Activated CD4-positive, alpha-beta T cell treated with anti-CD3 and anti-CD28 coated beads, Interleukin-2, amount 10 ng/mL, durations not matched to agents 7 days and 5 days (primary cell): ENCODE results near the gene CFAP210. TPM values are rescaled to one million over a fixed set of nuclear protein-coding genes. Genes with fewer than 3 reads are reported as not detected.
"Not testable (repeated sequence)": the region's sequence is repeated elsewhere in the genome, so short reads cannot be mapped to it uniquely, and the experiment has no call there.

ENCODE experiments used
- CTCF ChIA-PET: fragments of 350-600 bp; sonication (Branson Sonifier 250); formaldehyde crosslinking; loops from one replicate; lab custom pipeline; 2021; ENCODE audit warnings: antibody characterized with exemption; lab: Charles Lee
- POLR2A ChIA-PET: fragments of 350-600 bp; sonication (Branson Sonifier 250); formaldehyde crosslinking; loops from one replicate; lab custom pipeline; 2021; ENCODE audit warnings: antibody characterized with exemption; lab: Charles Lee
- DNase-seq: peaks from one replicate; pipeline ENCODE4 v3.0.0-alpha.2; 2020
- H3K27ac Mint-ChIP-seq: one replicate; pipeline ENCODE4 v1.8.0; 2021; ENCODE audit warnings: mild to moderate bottlenecking, moderate library complexity, mixed read lengths
- H3K27me3 Mint-ChIP-seq: one replicate; pipeline ENCODE4 v1.8.0; 2021; ENCODE audit warnings: mixed read lengths
- H3K36me3 Mint-ChIP-seq: one replicate; pipeline ENCODE4 v1.8.0; 2021; ENCODE audit warnings: low read depth, mixed read lengths
- H3K4me1 Mint-ChIP-seq: one replicate; pipeline ENCODE4 v1.8.0; 2021; ENCODE audit warnings: mixed read lengths
- H3K4me3 Mint-ChIP-seq: one replicate; pipeline ENCODE4 v1.8.0; 2021; ENCODE audit warnings: mild to moderate bottlenecking, moderate library complexity, mixed read lengths
- H3K9me3 Mint-ChIP-seq: one replicate; pipeline ENCODE4 v1.8.0; 2021; ENCODE audit warnings: mixed read lengths
- total RNA-seq, 2 experiments: library from RNA; stranded (reverse); gene quantifications; one replicate each; pipeline ENCODE4 v1.2.3, GENCODE V29; 2021

The CFAP210 gene
- total RNA-seq, 2 experiments from 2014 or later, result not detected

- H3K9me3 Mint-ChIP-seq, result no peaks in the 10 kb centered on the region
- no peak for DNase-seq
- peaks cover 1% of the 10 kb centered on the region for H3K4me1 Mint-ChIP-seq
- H3K27me3 Mint-ChIP-seq, result no peaks in the 10 kb centered on the region
- ChIA-PET CTCF (no interaction called here), POLR2A (no interaction called here)
- no peak overlapping the region for H3K4me3 Mint-ChIP-seq
- H3K36me3 Mint-ChIP-seq, result peaks cover 3% of the 10 kb centered on the region
- no peak overlapping the region for H3K27ac Mint-ChIP-seq
Measured at GRCh38 chr2:169705927-169706326, 11.7 kb upstream of the CFAP210 start.

GRCh38 chr2:169704160-169704708, 10.0 kb upstream of the CFAP210 start:
- Mint-ChIP-seq H3K36me3 (peaks cover 12% of the 10 kb centered on the region), H3K27me3 (no peaks in the 10 kb centered on the region), H3K9me3 (no peaks in the 10 kb centered on the region), H3K27ac (no peak overlapping the region), H3K4me3 (no peak overlapping the region), H3K4me1 (peaks cover 2% of the 10 kb centered on the region)
- no peak for DNase-seq
- CTCF ChIA-PET, result interaction anchor here (0.7 kb wide), 1 partner anchor 271 kb away, joined by 3 read pairs; no protein-coding TSS in a partner anchor
- POLR2A ChIA-PET, result no interaction called here

GRCh38 chr2:169702996-169703395, 8.8 kb upstream of the CFAP210 start:
- Mint-ChIP-seq H3K9me3 (no peaks in the 10 kb centered on the region), H3K4me1 (peaks cover 4% of the 10 kb centered on the region), H3K27me3 (no peaks in the 10 kb centered on the region), H3K4me3 (no peak overlapping the region), H3K36me3 (peaks cover 16% of the 10 kb centered on the region), H3K27ac (no peak overlapping the region)
- POLR2A ChIA-PET, result no interaction called here
- CTCF ChIA-PET, result interaction anchor here (0.9 to 3.1 kb wide), 3 partner anchors 8 to 98 kb away, joined by 3 to 9 read pairs (median 3); no protein-coding TSS in a partner anchor
- no peak for DNase-seq

GRCh38 chr2:169699173-169699572, 5.0 kb upstream of the CFAP210 start:
- H3K27ac Mint-ChIP-seq, POLR2A ChIA-PET, H3K4me3 Mint-ChIP-seq, H3K9me3 Mint-ChIP-seq, DNase-seq, H3K27me3 Mint-ChIP-seq: not testable (repeated sequence)
- CTCF ChIA-PET, result interaction anchor here (1.8 kb wide), 1 partner anchor 16 kb away, joined by 4 read pairs; no protein-coding TSS in a partner anchor
- Mint-ChIP-seq H3K36me3 (peaks cover 17% of the 10 kb centered on the region), H3K4me1 (peaks cover 24% of the 10 kb centered on the region)

GRCh38 chr2:169696381-169696780, 2.2 kb upstream of the CFAP210 start:
- no peak for DNase-seq
- Mint-ChIP-seq H3K4me1 (peaks cover 34% of the 10 kb centered on the region), H3K27ac (no peak overlapping the region), H3K4me3 (no peak overlapping the region), H3K27me3 (peaks cover 16% of the 10 kb centered on the region), H3K9me3 (peaks cover 1% of the 10 kb centered on the region), H3K36me3 (peaks cover 17% of the 10 kb centered on the region)
- CTCF ChIA-PET, result no interaction called here
- POLR2A ChIA-PET, result no interaction called here

- ChIA-PET CTCF (interaction anchor here (1.7 kb wide), 1 partner anchor 12 kb away, joined by 4 read pairs; no protein-coding TSS in a partner anchor), POLR2A (no interaction called here)
- no peak for DNase-seq
- H3K4me1 Mint-ChIP-seq, result peaks cover 34% of the 10 kb centered on the region
- peaks cover 14% of the 10 kb centered on the region for H3K36me3 Mint-ChIP-seq
- peaks cover 6% of the 10 kb centered on the region for H3K9me3 Mint-ChIP-seq
- peaks cover 22% of the 10 kb centered on the region for H3K27me3 Mint-ChIP-seq
- peak overlapping the region; percentile 92 for H3K27ac Mint-ChIP-seq
- H3K4me3 Mint-ChIP-seq, result peak overlapping the region; percentile 76
Measured at GRCh38 chr2:169694894-169695260, 672 bp upstream of the CFAP210 start.

- Mint-ChIP-seq H3K4me1 (peaks cover 32% of the 10 kb centered on the region), H3K36me3 (peaks cover 11% of the 10 kb centered on the region), H3K9me3 (peaks cover 15% of the 10 kb centered on the region), H3K27ac (peak overlapping the region; percentile 92), H3K4me3 (peak overlapping the region; percentile 76), H3K27me3 (peaks cover 27% of the 10 kb centered on the region)
- peak; percentile 20 for DNase-seq
- CTCF ChIA-PET, result interaction anchor here (0.6 to 1.5 kb wide), 4 partner anchors 9 to 213 kb away, joined by 3 to 5 read pairs (median 3); no protein-coding TSS in a partner anchor
- POLR2A ChIA-PET, result no interaction called here
Measured at GRCh38 chr2:169693360-169693759, 845 bp downstream of the CFAP210 start.

GRCh38 chr2:169692718-169693117, 1.5 kb downstream of the CFAP210 start:
- Mint-ChIP-seq H3K4me3 (no peak overlapping the region), H3K27me3 (peaks cover 28% of the 10 kb centered on the region), H3K27ac (no peak overlapping the region), H3K9me3 (peaks cover 17% of the 10 kb centered on the region), H3K4me1 (peaks cover 28% of the 10 kb centered on the region), H3K36me3 (peaks cover 13% of the 10 kb centered on the region)
- ChIA-PET CTCF (interaction anchor here (0.6 to 1.5 kb wide), 3 partner anchors 10 to 214 kb away, joined by 3 to 5 read pairs (median 3); no protein-coding TSS in a partner anchor), POLR2A (no interaction called here)
- no peak for DNase-seq

GRCh38 chr2:169690958-169691357, 3.2 kb downstream of the CFAP210 start:
- peaks cover 22% of the 10 kb centered on the region for H3K4me1 Mint-ChIP-seq
- H3K4me3 Mint-ChIP-seq, result no peak overlapping the region
- ChIA-PET CTCF (no interaction called here), POLR2A (interaction anchor here (0.6 kb wide), 1 partner anchor 1442 kb away, joined by 3 read pairs; no protein-coding TSS in a partner anchor)
- H3K9me3 Mint-ChIP-seq, result peaks cover 19% of the 10 kb centered on the region
- H3K27me3 Mint-ChIP-seq, result peaks cover 28% of the 10 kb centered on the region
- no peak for DNase-seq
- no peak overlapping the region for H3K27ac Mint-ChIP-seq
- peaks cover 10% of the 10 kb centered on the region for H3K36me3 Mint-ChIP-seq

GRCh38 chr2:169687943-169688342, 6.3 kb downstream of the CFAP210 start:
- CTCF ChIA-PET, result interaction anchor here (0.7 to 1.1 kb wide), 2 partner anchors 18 to 662 kb away, joined by 3 read pairs; no protein-coding TSS in a partner anchor

GRCh38 chr2:169686825-169687224, 7.4 kb downstream of the CFAP210 start:
- H3K27ac Mint-ChIP-seq, H3K36me3 Mint-ChIP-seq, H3K4me3 Mint-ChIP-seq, POLR2A ChIA-PET, DNase-seq: not testable (repeated sequence)
- peaks cover 16% of the 10 kb centered on the region for H3K4me1 Mint-ChIP-seq
- H3K9me3 Mint-ChIP-seq, result peaks cover 19% of the 10 kb centered on the region
- H3K27me3 Mint-ChIP-seq, result peaks cover 16% of the 10 kb centered on the region
- CTCF ChIA-PET, result interaction anchor here (0.6 kb wide), 1 partner anchor 58 kb away, joined by 6 read pairs; no protein-coding TSS in a partner anchor

More at GRCh38 chr2:169687943-169688342, 6.3 kb downstream of the CFAP210 start:
- DNase-seq, H3K27ac Mint-ChIP-seq, H3K4me3 Mint-ChIP-seq, H3K36me3 Mint-ChIP-seq, POLR2A ChIA-PET: not testable (repeated sequence)
- Mint-ChIP-seq H3K27me3 (peaks cover 25% of the 10 kb centered on the region), H3K9me3 (peaks cover 19% of the 10 kb centered on the region), H3K4me1 (peaks cover 11% of the 10 kb centered on the region)

GRCh38 chr2:169684712-169685111, 9.5 kb downstream of the CFAP210 start:
- peaks cover 16% of the 10 kb centered on the region for H3K4me1 Mint-ChIP-seq
- peaks cover 15% of the 10 kb centered on the region for H3K9me3 Mint-ChIP-seq
- H3K27ac Mint-ChIP-seq, H3K27me3 Mint-ChIP-seq, H3K4me3 Mint-ChIP-seq, H3K36me3 Mint-ChIP-seq, DNase-seq, CTCF ChIA-PET: not testable (repeated sequence)
- POLR2A ChIA-PET, result interaction anchor here (0.6 kb wide), 1 partner anchor 22 kb away, joined by 4 read pairs; no protein-coding TSS in a partner anchor

- ChIA-PET POLR2A (interaction anchor here (0.6 kb wide), 1 partner anchor 22 kb away, joined by 4 read pairs; no protein-coding TSS in a partner anchor), CTCF (interaction anchor here (0.6 to 2.2 kb wide), 5 partner anchors 15 to 66 kb away, joined by 3 to 5 read pairs (median 4); no protein-coding TSS in a partner anchor)
- Mint-ChIP-seq H3K4me1 (peaks cover 16% of the 10 kb centered on the region), H3K36me3 (peaks cover 7% of the 10 kb centered on the region), H3K27ac (no peak overlapping the region), H3K9me3 (peaks cover 11% of the 10 kb centered on the region), H3K4me3 (no peak overlapping the region), H3K27me3 (peaks cover 6% of the 10 kb centered on the region)
- DNase-seq, result no peak
Measured at GRCh38 chr2:169684135-169684565, 10.1 kb downstream of the CFAP210 start.
